ENCODE measurements around the gene KCNH4. TPM values are rescaled to one million over a fixed set of nuclear protein-coding genes. Genes with fewer than 3 reads are reported as not detected.

The KCNH4 gene
- total and polyA plus RNA-seq, 2 donors (not counting 1 experiment from before 2014, with no cell fraction given) = 0.62 to 1.0 TPM

GRCh38 chr17:42122371-42123303 is 58.3 kb downstream of the KCNH4 start, which contains the start of gene HSPB9:
HSPB9 (plus strand) TSS chr17:42122804; CDS start chr17:42122851, 47 bp downstream.
- peak within 1 kb of the TSS; percentile 89 for H3K4me2 ChIP-seq (replicated peaks; ENCODE audit: low read depth, low read length, poor library complexity, severe bottlenecking)
- Mint-ChIP-seq H3K4me1 (peaks cover 26% of the 10 kb centered on the region), H3K9me3 (ENCODE audit: insufficient read depth) (no peaks in the 10 kb centered on the region), H3K4me3 (peak within 1 kb of the TSS; percentile 72), H3K27ac (no peak within 1 kb of the TSS), H3K27me3 (no peaks in the 10 kb centered on the region)
- no peak within 1 kb of the TSS for H3K4me3 ChIP-seq (ENCODE audit: control extremely low read depth in 1 of 5, extremely low read depth in 1 of 5, insufficient read depth in 1 of 5, low read depth in 2 of 5, low read length in 4 of 5)
- no peak within 1 kb of the TSS for H3K9ac ChIP-seq (ENCODE audit: low read length)
- H4K20me1 ChIP-seq (ENCODE audit: control insufficient read depth, insufficient read depth, low read length, poor library complexity, severe bottlenecking) = no peaks in the 10 kb centered on the region
- H3K27ac ChIP-seq (ENCODE audit: low read length in 2 of 2) = no peak within 1 kb of the TSS
- H2AFZ ChIP-seq (ENCODE audit: insufficient read depth, low read depth, low read length, poor library complexity, severe bottlenecking) = peak within 1 kb of the TSS; percentile 84
- intact Hi-C loops (cut with micrococcal nuclease) = no loop called here
- H3K79me2 ChIP-seq (ENCODE audit: control insufficient read depth, insufficient read depth, low read length) = peaks cover 4% of the 10 kb centered on the region
- peaks cover 10 to 16% of the 10 kb centered on the region in 2 donors for H3K4me1 ChIP-seq (ENCODE audit: control insufficient read depth in 2 of 2, insufficient read depth in 2 of 2, low read length in 2 of 2)
- peaks cover 0 to 26% of the 10 kb centered on the region in 2 experiments for H3K36me3 ChIP-seq (replicated peaks in 1 of 2; ENCODE audit: control extremely low read depth in 1 of 2, control insufficient read depth in 1 of 2, extremely low read depth in 1 of 2, insufficient read depth in 2 of 2, low read length in 1 of 2)
- ChIA-PET POLR2A (interaction anchor here (0.5 to 0.6 kb wide), 2 partner anchors 95 to 222 kb away, joined by 4 to 6 read pairs; no protein-coding TSS in a partner anchor), CTCF (interaction anchor here (0.6 to 7.0 kb wide), 4 partner anchors 56 to 202 kb away, joined by 3 to 104 read pairs (median 84); partner anchors contain the start of gene CNP)
- no peaks in the 10 kb centered on the region for H3K9me3 ChIP-seq (ENCODE audit: control extremely low read depth in 1 of 3, control insufficient read depth in 2 of 3, insufficient read depth in 1 of 3, low read length in 2 of 3)
- no peak for TF ChIP-seq EZH2 (IDR thresholded peaks at IDR 0.05; ENCODE audit: borderline replicate concordance, insufficient read depth, low read depth, low read length, poor library complexity, severe bottlenecking)
- TF ChIP-seq CTCF (IDR thresholded peaks at IDR 0.05) = no peak
- ATAC-seq (ENCODE audit: low read depth) = no peak
- WGBS (ENCODE audit: insufficient coverage) = 95% methylated on average over 61 of the region's 61 CpGs
- no peak for DNase-seq
- no peaks in the 10 kb centered on the region for H3K27me3 ChIP-seq (replicated peaks in 1 of 4; ENCODE audit: control extremely low read depth in 1 of 4, control insufficient read depth in 3 of 4, insufficient read depth in 4 of 4, low read length in 3 of 4)

All from B cell (primary cell).